ENCODE measurements around the gene AIDA. TPM values are rescaled to one million over a fixed set of nuclear protein-coding genes. Genes with fewer than 3 reads are reported as not detected.

Gene AIDA
- total RNA-seq, 2 donors from 2014 or later = 129 to 136 TPM

- TF ChIP-seq CTCF (conservative IDR thresholded peaks at IDR 0.05) = no peak
- H3K27me3 ChIP-seq (ENCODE audit: control insufficient read depth, insufficient read depth, low read length, poor library complexity, severe bottlenecking) = no peaks in the 10 kb centered on the region
- H3K9me3 ChIP-seq (ENCODE audit: control insufficient read depth, low read length) = no peaks in the 10 kb centered on the region
- no peaks in the 10 kb centered on the region for H3K4me1 ChIP-seq (ENCODE audit: control insufficient read depth, insufficient read depth, low read length)
- Mint-ChIP-seq H3K36me3 (ENCODE audit: low read depth) (peaks cover 57% of the 10 kb centered on the region), H3K27me3 (ENCODE audit: insufficient read depth) (no peaks in the 10 kb centered on the region), H3K4me1 (peaks cover 10% of the 10 kb centered on the region), H3K27ac (no peak overlapping the region), H3K9me3 (no peaks in the 10 kb centered on the region), H3K4me3 (no peak overlapping the region)
- peaks cover 67% of the 10 kb centered on the region for H3K36me3 ChIP-seq (ENCODE audit: control insufficient read depth, insufficient read depth, low read length)
- H3K9ac ChIP-seq (ENCODE audit: extremely low read depth, low read length, poor library complexity, severe bottlenecking) = no peak overlapping the region
- DNase-seq = no peak
- H3K27ac ChIP-seq (ENCODE audit: low read depth, low read length) = no peak overlapping the region
- H3K4me3 ChIP-seq (ENCODE audit: low read length) = no peak overlapping the region
These were observed 88.8 kb downstream of the AIDA start for GRCh38 chr1:222623458-222623857.

GRCh38 chr1:222622765-222623164 is 89.5 kb downstream of the AIDA start:
- Histone ChIP-seq H3K9me3 (ENCODE audit: control insufficient read depth, low read length) (no peaks in the 10 kb centered on the region), H3K27ac (ENCODE audit: low read depth, low read length) (no peak overlapping the region), H3K27me3 (ENCODE audit: control insufficient read depth, insufficient read depth, low read length, poor library complexity, severe bottlenecking) (no peaks in the 10 kb centered on the region), H3K36me3 (ENCODE audit: control insufficient read depth, insufficient read depth, low read length) (peaks cover 60% of the 10 kb centered on the region), H3K4me3 (ENCODE audit: low read length) (no peak overlapping the region), H3K4me1 (ENCODE audit: control insufficient read depth, insufficient read depth, low read length) (no peaks in the 10 kb centered on the region), H3K9ac (ENCODE audit: extremely low read depth, low read length, poor library complexity, severe bottlenecking) (no peak overlapping the region)
- H3K4me1 Mint-ChIP-seq = peaks cover 10% of the 10 kb centered on the region
- no peak for DNase-seq
- no peak overlapping the region for H3K27ac Mint-ChIP-seq
- H3K27me3 Mint-ChIP-seq (ENCODE audit: insufficient read depth) = no peaks in the 10 kb centered on the region
- H3K4me3 Mint-ChIP-seq = no peak overlapping the region
- peaks cover 50% of the 10 kb centered on the region for H3K36me3 Mint-ChIP-seq (ENCODE audit: low read depth)
- WGBS, 2 experiments (ENCODE audit: insufficient coverage in 1 of 2, insufficient read length in 1 of 2) = 87 to 92% methylated on average over 3 to 4 of the region's 5 CpGs
- H3K9me3 Mint-ChIP-seq = no peaks in the 10 kb centered on the region
- TF ChIP-seq CTCF (conservative IDR thresholded peaks at IDR 0.05) = no peak

GRCh38 chr1:222620566-222620965 is 91.7 kb downstream of the AIDA start:
- 90 to 95% methylated on average over 1 to 2 of the region's 2 CpGs for WGBS, 2 experiments (ENCODE audit: insufficient coverage in 1 of 2, insufficient read length in 1 of 2)
- Histone ChIP-seq H3K27ac (ENCODE audit: low read depth, low read length) (no peak overlapping the region), H3K9ac (ENCODE audit: extremely low read depth, low read length, poor library complexity, severe bottlenecking) (no peak overlapping the region), H3K4me3 (ENCODE audit: low read length) (no peak overlapping the region), H3K27me3 (ENCODE audit: control insufficient read depth, insufficient read depth, low read length, poor library complexity, severe bottlenecking) (peaks cover 13% of the 10 kb centered on the region), H3K36me3 (ENCODE audit: control insufficient read depth, insufficient read depth, low read length) (peaks cover 38% of the 10 kb centered on the region), H3K9me3 (ENCODE audit: control insufficient read depth, low read length) (no peaks in the 10 kb centered on the region), H3K4me1 (ENCODE audit: control insufficient read depth, insufficient read depth, low read length) (no peaks in the 10 kb centered on the region)
- no peak for DNase-seq
- Mint-ChIP-seq H3K4me1 (peaks cover 15% of the 10 kb centered on the region), H3K9me3 (no peaks in the 10 kb centered on the region), H3K4me3 (no peak overlapping the region), H3K27ac (no peak overlapping the region), H3K27me3 (ENCODE audit: insufficient read depth) (peaks cover 14% of the 10 kb centered on the region), H3K36me3 (ENCODE audit: low read depth) (peaks cover 33% of the 10 kb centered on the region)
- TF ChIP-seq CTCF (conservative IDR thresholded peaks at IDR 0.05) = no peak

Measured in endodermal cell (in vitro differentiated cells).